ENCODE results near the gene MAP1B. TPM values are rescaled to one million over a fixed set of nuclear protein-coding genes. Genes with fewer than 3 reads are reported as not detected.

The MAP1B gene
- total RNA-seq, 1 donor from 2014 or later = 2,530 TPM

GRCh38 chr5:72137826-72138409 lies 30.6 kb downstream of the MAP1B start:
- Mint-ChIP-seq H3K36me3 (ENCODE audit: unreplicated experiment) (peaks cover 9% of the 10 kb centered on the region), H3K27ac (ENCODE audit: unreplicated experiment) (no peak overlapping the region), H3K4me3 (ENCODE audit: unreplicated experiment) (no peak overlapping the region), H3K27me3 (ENCODE audit: unreplicated experiment) (peaks cover 15% of the 10 kb centered on the region), H3K4me1 (ENCODE audit: low read depth, unreplicated experiment) (peaks cover 71% of the 10 kb centered on the region), H3K9me3 (ENCODE audit: unreplicated experiment) (peaks cover 14% of the 10 kb centered on the region)
- no peak for DNase-seq
- TF ChIP-seq CTCF (IDR thresholded peaks at IDR 0.05; ENCODE audit: partially characterized antibody, unreplicated experiment) = peak; percentile 44

GRCh38 chr5:72138943-72139521 lies 31.8 kb downstream of the MAP1B start:
- no peak for TF ChIP-seq CTCF (IDR thresholded peaks at IDR 0.05; ENCODE audit: partially characterized antibody, unreplicated experiment)
- no peak for DNase-seq
- peaks cover 70% of the 10 kb centered on the region for H3K4me1 Mint-ChIP-seq (ENCODE audit: low read depth, unreplicated experiment)
- no peak overlapping the region for H3K27ac Mint-ChIP-seq (ENCODE audit: unreplicated experiment)
- H3K27me3 Mint-ChIP-seq (ENCODE audit: unreplicated experiment) = peaks cover 17% of the 10 kb centered on the region
- peaks cover 15% of the 10 kb centered on the region for H3K9me3 Mint-ChIP-seq (ENCODE audit: unreplicated experiment)
- H3K36me3 Mint-ChIP-seq (ENCODE audit: unreplicated experiment) = peaks cover 9% of the 10 kb centered on the region
- H3K4me3 Mint-ChIP-seq (ENCODE audit: unreplicated experiment) = peak overlapping the region; percentile 7

GRCh38 chr5:72140711-72141110 lies 33.4 kb downstream of the MAP1B start:
- H3K36me3 Mint-ChIP-seq (ENCODE audit: unreplicated experiment) = peaks cover 9% of the 10 kb centered on the region
- H3K9me3 Mint-ChIP-seq (ENCODE audit: unreplicated experiment) = peaks cover 15% of the 10 kb centered on the region
- no peak for TF ChIP-seq CTCF (IDR thresholded peaks at IDR 0.05; ENCODE audit: partially characterized antibody, unreplicated experiment)
- DNase-seq = no peak
- H3K27me3 Mint-ChIP-seq (ENCODE audit: unreplicated experiment) = peaks cover 19% of the 10 kb centered on the region
- peak overlapping the region; percentile 68 for H3K4me3 Mint-ChIP-seq (ENCODE audit: unreplicated experiment)
- H3K27ac Mint-ChIP-seq (ENCODE audit: unreplicated experiment) = peak overlapping the region; percentile 75
- peaks cover 75% of the 10 kb centered on the region for H3K4me1 Mint-ChIP-seq (ENCODE audit: low read depth, unreplicated experiment)

GRCh38 chr5:72141440-72142355 lies 34.4 kb downstream of the MAP1B start:
- Mint-ChIP-seq H3K4me3 (ENCODE audit: unreplicated experiment) (peak overlapping the region; percentile 68), H3K27ac (ENCODE audit: unreplicated experiment) (peak overlapping the region; percentile 80), H3K27me3 (ENCODE audit: unreplicated experiment) (peaks cover 19% of the 10 kb centered on the region), H3K4me1 (ENCODE audit: low read depth, unreplicated experiment) (peaks cover 79% of the 10 kb centered on the region), H3K9me3 (ENCODE audit: unreplicated experiment) (peaks cover 17% of the 10 kb centered on the region), H3K36me3 (ENCODE audit: unreplicated experiment) (peaks cover 9% of the 10 kb centered on the region)
- no peak for DNase-seq
- no peak for TF ChIP-seq CTCF (IDR thresholded peaks at IDR 0.05; ENCODE audit: partially characterized antibody, unreplicated experiment)
